HG03159 (cell line): Measurements from ENCODE around the gene NCMAP.

Source experiments
- ATAC-seq: cut with Tn5 transposase; IDR thresholded peaks from one replicate; pipeline ENCODE4 v1.9.1; 2021; ENCODE audit warnings: mild to moderate bottlenecking, moderate library complexity; ENCODE audit not compliant: unreplicated experiment

NCMAP gene

DNA sequence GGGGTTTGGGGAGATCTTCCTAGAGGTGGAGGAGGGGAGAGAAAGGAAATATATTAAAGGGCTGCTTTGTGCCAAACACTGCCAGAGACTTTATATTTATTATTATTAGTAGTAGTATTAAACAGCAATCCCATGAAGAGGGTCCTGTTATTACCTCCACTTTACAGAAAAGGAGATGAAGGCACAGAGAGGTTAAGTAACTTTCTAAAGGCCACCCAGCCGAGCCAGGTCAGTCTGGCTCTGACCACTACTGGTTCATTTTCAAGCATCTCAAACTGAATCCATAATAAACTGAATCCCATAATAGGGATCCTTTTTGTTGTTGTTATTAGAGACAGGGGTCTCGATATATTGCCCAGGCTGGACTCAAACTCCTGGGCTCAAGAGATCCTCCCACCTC is 12.6 kb downstream of the NCMAP start:
- no peak for ATAC-seq

DNA sequence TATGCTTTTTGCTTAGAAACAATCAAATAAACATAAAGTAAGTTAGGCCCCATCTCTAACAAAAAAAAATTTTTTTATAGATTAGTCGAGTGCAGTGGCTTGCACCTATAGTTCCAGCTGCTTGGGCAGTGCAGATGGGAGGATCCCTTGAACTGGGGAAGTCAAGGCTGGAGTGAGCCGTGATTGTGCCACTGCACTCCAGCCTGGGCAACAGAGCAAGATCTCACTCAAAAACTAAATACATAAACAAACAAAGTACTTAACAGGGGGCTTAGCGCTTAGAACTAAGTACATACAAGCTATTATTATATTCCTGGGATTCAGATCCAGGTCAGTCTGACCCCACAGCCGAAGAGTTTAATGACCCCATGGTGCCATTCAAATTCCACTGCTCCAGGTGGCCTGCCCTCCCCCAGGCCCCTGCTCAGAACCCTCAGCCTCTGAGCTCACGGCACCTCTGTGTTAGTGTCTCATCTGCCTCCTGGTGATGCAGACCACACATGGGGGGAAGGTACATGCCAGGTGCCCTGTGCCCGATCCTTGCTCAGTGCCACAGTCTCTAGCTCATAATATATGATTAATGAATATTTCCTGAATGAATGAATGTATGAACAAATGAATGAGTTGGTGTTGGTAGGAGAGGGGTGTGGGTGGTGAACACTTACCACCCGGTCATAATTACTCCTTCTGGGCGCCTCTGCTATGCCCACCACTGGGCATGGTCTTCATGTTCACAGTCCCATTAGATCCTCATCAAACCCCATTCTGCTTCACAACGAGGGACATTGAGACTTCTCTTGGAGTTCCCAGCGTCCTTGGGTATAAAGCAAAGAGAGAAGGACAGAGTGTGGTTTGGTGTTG is 14.6 kb downstream of the NCMAP start:
- no peak for ATAC-seq

DNA sequence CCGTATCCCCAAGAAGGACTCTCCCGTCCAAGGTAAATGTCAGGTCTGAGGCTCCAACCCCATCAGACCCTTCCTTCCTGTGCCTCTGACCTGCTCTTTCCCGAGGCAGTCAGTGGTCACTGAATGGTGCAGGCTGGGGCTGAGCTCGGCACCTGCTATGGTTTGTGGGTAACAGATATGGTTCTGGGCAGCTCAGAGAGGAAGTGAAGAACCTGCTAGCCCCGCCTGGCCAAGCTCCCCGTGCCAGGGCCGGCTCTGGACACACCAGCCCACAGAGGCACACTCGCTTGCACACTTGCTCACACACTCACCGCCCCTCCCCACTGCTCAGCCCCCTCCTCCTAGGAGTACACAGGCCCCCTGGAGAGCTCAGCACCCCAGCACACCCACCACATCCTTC is 16.4 kb downstream of the NCMAP start:
- no peak for ATAC-seq

DNA sequence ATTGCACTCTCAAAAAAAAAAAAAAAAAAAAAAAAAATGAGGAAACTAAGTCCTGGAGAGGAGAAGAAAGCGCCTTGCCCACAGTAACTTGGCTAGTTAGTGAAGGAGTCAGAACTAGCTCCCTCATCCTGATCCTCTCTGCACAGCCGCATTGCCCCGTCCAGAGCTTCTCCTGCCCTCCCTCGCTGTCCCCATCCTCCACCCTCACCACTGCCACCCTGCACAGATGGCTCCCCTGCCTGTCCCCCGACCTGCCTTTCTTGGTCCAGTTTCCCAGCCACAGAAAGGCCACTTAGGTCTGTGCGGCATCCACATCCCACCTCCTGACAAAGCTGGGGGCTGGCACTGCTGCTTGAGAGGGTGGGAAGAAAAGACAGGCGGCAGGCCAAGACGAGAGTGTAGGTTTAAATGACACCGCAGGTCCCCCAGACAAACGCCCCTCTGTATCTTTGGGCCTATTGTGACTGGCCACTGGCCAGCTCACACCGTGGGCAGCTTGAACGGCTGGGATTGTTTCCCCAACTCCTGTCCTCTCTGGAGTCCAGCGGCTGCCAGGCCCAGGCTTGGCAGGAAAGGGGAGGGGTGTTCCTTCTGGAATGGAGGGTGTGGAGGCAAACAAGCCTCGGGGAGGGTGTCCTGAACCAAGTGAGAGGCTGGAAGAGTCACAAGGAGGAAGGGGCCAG is 20.2 kb downstream of the NCMAP start:
- no peak for ATAC-seq

DNA sequence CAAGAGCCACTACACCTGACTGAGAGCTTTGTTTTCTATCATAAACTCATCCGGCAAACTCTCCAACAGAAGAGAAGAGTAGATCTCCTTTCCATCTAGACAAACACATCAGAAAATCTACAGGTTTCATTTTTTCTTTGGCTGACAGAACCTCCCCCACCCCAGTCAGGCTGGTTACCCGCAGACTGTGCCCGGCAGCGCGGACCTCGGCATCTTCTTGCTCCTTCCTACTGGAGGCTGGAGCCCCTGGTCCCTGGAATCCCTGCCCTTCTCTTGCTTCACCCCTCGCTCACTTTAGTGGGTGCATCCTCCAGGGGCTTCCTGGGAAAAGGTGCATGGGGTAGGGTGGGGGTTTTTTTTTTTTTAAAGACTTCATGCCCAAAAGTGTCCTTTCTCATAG is 23.0 kb downstream of the NCMAP start:
- no peak for ATAC-seq

DNA sequence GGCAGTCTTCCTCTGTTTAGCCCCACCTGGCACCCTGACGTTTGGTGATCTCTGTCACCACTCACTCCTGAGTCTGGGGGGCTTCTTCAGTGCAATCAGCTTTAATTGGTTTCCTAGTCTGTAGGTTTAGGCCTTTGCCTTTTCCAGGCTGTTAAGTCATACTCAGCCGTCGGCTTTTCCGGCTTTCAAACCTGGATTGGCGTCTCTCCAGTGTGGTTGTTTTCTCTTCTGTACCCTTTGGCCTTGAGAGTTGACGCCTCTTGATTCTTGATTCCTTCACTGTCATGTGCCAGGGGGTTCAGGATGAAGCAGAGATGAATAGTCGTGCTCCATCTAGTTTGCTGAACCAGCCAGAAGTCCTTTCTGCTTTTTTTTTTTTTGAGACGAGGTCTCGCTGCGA is 24.9 kb downstream of the NCMAP start:
- no peak for ATAC-seq

DNA sequence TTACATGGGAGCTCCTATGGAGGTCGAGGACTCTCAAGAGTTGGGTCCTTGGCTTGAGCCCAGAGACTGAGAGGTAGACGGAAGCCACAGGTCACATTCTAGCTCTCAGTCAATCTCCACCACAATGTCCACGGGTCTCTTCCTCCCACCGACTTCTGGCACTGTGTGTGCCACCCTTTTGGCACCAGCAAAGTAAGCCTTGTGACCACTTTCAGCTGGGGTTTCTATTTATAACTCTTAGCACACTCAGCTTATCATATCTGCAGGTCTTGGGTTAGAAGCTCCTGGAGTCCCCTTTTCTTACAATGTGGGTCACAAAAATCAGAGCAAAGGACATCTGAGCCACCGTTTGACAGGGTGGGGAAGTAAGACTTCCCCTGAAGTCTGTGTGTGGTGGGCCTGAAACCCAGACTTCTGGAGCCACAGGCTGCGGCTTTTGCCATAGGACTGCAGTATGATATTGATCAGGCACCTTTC is 28.3 kb downstream of the NCMAP start:
- no peak for ATAC-seq

DNA sequence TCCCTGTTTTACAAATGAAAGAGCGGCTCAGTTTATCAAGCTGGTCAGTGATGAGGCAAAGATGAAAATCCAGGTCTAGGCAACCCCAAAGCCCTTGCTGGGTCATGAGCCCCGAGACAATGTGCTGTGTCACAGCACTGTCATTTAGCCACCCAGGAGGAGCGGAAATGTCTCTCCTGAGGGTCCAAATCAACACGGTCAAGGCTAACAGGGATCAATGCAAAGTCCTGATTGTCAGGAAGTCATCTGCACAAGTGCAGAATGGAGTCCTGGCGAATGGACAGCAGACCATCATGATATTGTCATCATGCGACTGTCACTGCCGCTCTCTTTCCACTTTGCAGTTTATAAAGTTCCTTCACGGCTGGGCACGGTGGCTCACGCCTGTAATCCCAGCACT is 30.2 kb downstream of the NCMAP start:
- ATAC-seq, result no peak

DNA sequence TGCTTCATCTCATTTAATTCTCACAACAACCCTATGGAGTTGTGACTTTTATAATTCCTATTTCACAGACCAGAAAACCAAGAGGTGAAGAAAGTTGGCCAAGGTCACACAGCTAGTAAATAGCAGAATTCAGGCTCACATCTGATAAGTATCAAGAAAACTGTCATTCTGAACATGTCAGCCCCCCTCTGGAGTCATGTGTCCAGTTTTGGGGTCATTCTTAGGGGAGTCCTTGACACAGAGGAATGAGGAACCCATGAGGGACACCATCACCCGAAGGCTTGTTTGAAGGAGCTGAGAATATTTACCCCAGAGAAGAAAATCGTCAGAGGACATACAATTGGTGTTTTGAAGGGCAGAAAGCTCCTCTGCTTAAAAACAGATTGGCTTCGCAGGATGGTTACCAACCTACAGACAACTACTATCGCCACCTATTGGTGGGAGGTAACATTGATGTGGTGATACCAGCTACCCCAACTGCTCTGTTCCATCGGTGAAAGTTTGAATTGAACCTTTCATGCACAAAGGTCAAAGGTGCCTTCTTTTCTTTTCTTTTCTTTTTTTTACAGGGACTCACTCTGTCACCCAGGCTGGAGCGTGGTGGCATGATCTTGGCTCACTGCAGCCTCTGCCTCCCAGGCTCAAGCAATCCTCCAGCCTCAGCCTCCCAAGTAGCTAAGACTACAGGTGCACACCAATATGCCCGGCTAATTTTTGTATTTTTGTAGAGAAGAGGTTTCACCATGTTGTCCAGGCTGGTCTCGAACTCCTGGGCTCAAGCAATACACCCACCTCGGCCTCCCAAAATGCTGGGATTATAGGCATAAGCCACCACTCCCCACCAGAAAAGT is 31.3 kb downstream of the NCMAP start:
- ATAC-seq, result no peak

DNA sequence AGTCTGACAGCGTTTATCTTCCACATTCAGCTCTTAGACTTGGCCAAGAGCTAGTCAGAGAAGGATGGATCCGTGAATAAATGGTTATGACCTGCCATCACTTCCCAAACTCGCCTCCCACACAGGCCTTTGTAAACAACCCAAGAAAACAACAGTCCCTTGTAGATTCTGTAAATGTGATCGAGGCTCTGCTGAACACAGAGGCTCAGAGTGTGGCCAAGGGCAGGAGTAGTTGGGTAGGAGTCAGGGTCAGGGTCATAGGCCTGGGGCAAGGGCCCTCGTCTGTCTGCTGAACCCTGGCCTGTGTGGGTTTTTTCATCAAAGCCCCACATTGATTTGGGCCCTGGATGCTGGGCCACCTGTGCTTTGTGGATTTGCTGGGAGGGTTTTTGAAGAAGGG is 32.7 kb downstream of the NCMAP start:
- ATAC-seq, result no peak

DNA sequence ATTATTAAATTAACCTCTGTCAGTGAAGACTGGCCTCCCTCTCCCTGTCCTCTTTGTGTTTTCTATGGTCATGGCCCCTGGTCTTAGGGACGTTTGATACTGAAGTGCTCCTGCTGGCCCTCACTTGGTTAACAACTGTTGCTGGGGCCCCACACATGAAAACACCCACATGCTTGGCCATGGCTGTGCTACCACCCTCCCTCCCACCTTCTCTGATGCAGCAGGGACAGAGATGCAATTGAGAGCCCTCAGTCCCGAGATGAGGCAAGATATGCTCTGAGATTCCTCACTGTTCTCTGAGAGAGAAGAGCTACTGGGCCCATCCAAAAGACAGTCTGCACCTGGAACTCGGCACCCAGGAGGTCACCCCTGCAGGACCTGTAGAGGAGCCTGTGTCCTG is 33.3 kb downstream of the NCMAP start:
- no peak for ATAC-seq

DNA sequence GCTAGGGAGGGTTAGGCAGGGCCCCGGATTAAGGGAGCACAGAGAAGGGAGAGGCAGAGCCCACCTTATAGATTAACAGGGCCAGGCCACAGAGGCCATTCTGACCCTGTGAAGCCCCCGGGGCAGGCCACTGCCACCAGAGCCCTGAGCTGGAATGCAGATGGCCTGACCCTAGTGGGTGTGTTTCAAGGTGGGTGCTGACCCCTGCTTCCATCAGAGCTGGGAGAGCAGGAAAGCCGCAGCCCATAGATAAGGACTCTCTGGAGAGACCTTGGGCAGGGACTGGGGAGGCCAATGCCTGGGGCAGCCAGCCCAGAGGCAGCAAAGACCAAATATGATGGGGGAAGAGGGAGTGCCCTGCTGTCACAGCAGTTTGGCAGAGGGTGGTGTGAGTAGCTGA is 35.9 kb downstream of the NCMAP start:
- ATAC-seq, result no peak

DNA sequence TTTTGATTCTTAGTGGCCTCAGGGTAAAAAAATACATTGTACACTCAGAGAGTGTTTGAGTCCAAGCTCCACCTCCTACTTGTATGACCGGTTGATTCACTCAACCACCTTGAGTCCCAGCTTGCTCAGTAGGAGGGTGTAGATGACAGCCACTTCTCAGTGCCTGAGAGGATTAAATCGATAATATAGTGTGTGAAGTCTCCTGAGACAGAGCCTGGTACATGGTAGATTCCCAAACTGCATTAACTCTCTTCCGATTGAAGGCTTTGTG is 38.4 kb downstream of the NCMAP start:
- ATAC-seq, result no peak

DNA sequence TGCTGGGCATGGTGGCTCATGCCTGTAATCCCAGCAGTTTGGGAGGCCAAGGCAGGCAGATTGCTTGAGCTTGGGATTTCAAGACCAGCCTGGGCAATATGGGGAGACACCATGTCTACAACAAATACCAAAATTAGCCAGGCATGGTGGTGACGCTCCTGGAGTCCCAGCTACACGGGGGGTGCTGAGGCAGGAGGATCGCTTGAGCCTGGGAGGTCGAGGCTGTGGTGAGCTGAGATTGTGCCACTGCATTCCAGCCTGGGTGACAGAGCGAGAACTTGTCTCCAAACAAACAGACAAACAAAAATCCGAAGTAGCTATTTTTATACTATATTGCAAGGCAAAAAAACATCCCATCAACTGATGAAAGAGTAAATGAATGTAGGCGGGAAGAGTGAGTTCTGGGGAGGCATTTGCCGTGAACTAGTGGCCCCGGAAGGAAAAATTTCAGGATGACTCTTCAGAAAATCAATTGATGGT is 40.6 kb downstream of the NCMAP start:
- no peak for ATAC-seq

DNA sequence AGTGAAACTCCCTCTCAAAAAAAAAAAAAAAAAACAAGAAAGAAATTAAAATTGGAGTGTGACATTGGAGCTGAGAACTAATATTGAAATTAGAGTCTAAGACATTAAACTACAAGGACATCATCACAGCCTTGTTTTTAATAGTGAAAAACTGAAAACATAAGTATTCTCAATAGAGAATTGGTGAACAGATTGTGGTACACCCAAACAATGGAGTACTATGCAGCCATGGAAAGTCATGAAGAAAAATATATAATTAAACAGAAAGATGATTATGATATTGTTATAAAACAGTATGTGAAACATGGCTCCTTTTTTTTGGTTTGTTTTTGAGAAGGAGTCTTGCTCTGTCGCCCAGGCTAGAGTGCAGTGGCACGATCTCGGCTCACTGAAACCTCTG is 43.4 kb downstream of the NCMAP start:
- no peak for ATAC-seq

DNA sequence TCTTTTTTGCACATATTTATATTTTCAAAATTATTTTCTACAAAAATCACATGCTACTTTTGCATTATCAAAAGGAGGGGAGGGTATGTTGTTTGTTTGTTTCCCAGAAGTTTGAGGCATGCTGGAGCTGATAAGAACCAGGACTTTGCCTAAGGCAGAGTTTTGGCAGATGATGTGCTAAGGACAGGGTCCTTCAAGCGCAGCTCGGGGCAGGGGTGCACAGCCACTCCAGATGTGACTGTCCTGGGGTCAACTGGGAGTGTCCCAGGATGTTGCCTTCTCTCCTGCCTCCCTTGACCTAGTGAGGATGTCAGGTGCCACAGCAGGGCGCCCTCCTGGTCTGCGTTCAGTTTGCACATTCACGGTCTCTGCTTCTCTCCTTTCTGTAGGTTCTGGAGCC is 44.7 kb downstream of the NCMAP start:
- no peak for ATAC-seq

DNA sequence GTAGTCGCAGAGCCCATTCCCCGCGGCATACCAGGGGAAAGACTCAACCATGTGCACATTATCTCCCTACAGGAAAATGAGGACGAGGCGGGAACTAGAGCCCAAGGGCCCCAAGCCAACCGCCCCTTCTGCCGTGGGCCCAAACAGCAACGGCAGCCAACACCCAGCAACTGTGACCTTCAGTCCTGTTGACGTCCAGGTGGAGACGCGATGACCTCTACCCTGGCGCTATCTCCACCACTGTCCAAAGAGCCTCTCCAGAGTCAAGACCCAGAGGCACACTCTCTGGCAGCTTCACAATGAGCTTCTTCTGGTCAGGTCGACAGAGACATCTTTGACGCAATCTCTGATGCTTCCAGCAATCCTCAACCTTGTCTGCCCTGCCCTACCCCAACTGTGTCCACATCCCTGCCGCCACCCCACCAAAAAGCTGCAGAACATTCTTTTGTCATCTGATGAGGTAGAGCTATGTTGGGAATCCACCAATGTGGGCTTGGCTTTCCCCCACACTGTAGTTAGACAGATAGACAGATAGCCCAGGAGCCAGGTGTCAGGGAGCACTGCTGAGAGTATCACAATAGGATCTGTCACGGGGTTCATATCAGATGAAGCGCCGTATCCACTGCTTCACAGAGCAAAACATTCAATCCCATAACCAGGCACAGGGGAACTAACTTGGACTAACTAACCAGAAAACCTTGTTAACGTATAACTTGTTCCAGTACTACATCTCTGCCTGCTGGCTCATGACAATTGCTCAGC is 49.8 kb downstream of the NCMAP start:
- no peak for ATAC-seq

DNA sequence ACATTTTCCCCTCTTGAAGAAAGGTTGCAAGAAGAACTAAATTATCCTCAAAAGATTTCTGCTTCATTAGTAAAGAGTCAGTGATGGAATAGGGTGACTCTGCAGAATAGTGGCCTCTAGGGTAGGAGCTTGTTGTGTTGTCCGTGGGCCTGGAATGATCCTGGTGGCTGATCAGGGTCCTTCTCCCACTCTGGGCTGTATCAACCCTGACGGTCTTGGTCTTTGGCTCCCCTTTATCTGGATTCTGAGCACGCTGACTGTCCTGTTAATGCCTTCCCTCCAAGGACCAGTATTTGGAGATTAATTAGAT is 50.4 kb downstream of the NCMAP start:
- no peak for ATAC-seq

DNA sequence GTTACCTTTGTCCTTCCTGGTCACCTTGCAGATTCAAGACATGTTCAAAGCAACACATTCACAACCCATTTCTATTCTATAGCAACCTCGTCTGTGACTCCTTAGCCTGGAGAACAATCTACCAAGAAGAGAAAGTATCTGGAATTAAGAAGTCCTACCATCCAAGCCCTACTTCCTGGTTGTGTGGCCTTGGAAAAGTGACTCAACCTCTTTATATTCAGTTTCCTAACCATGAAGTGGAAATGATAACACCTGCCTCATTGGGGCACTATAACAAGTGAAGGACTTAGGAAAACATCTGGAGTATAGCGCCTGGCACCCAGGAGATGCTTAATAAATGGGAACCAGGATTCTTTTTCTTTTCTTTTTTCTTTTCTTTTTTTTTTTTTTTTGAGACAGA is 50.7 kb downstream of the NCMAP start:
- ATAC-seq, result no peak

DNA sequence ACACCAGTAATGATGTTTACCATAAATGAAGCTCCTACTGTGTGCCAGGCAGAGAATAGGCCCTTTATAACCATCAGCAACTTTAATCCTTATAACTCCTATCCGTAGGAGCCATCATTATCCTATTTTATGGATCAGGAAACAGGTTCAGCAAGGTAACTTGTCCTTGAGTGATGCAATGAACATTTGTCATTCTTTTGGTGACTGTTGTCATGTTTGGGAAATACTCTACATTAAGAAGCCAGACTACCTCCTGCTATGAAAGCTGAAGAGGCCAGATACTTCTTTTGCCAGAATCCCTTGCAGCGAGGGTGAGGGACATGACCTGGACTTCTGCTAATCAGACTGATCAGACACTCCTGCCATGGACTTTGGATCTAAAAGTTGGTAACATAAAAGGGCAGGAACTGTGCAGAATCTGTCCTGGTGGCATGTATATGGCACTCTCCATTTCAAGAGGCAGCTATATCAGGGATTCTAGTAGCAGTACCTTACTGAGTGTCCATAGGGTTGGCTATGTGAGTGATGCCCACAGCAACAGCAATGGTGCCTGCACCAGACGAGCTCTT is 54.1 kb downstream of the NCMAP start:
- no peak for ATAC-seq

DNA sequence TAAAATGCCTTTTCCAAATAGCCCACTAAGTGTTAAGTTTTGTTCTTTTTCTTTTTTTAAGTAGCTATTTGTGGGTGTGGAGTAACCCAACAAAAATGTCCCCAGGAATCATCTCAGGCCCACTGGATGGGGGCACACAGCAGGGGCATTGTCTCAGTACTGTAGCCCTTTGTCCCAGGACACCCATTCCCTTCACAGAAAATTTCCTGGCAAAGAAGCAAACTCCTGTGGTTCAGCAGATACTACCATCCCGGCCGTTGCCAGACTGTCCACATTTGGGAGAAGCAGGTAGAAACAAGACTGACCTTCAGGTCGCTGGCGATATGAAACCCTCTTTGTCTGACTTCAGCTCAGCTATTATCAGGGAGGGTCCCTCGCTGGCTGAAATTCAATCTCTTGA is 63.5 kb downstream of the NCMAP start:
- ATAC-seq, result no peak
